K562 (cell line): Measurements from ENCODE around the gene STEAP1B. TPM values are rescaled to one million over a fixed set of nuclear protein-coding genes. Genes with fewer than 3 reads are reported as not detected.
"Not testable (repeated sequence)": the region's sequence is repeated elsewhere in the genome, so short reads cannot be mapped to it uniquely, and the experiment has no call there.

Source experiments
- ARID4B ChIP-seq: sonication (generic); formaldehyde crosslinking; IDR thresholded peaks from 2 replicates; pipeline ENCODE4 v1.8.0; 2022; ENCODE audit warnings: mild to moderate bottlenecking, missing genetic modification reagents
- CTCF ChIP-seq, 3 experiments: IDR thresholded peaks in 2 of 3; conservative IDR thresholded peaks in 1 of 3; 2 replicates each; pipeline ENCODE4 v1.5.1; 2011 to 2012; ENCODE audit warnings: low read length in 3 of 3, mild to moderate bottlenecking in 3 of 3, control low read depth in 2 of 3, improper control_type of control experiment in 1 of 3, inconsistent platforms in 1 of 3, low read depth in 1 of 3, mixed read lengths in 1 of 3, moderate library complexity in 1 of 3; ENCODE audit not compliant: insufficient read depth in 2 of 3
- EP400 ChIP-seq: fragments of 450-650 bp; IDR thresholded peaks from 2 replicates; pipeline ENCODE4 v1.6.1; 2017; ENCODE audit warnings: antibody characterized with exemption, mild to moderate bottlenecking, moderate library complexity
- NR2C2 ChIP-seq, 2 experiments: fragments of 200-800 bp in 1 of 2; sonication (Bioruptor generic) in 1 of 2; sonication (generic) in 1 of 2; formaldehyde crosslinking in 1 of 2; IDR thresholded peaks; 2 replicates each; pipeline versions ENCODE4 v1.6.1 to v1.8.0; 2016 to 2022; ENCODE audit warnings: mild to moderate bottlenecking in 1 of 2, missing compliant biosample characterization in 1 of 2, missing genetic modification characterization in 1 of 2, missing genetic modification reagents in 1 of 2
- REST ChIP-seq, 2 experiments: fragments of 450-650 bp; formaldehyde crosslinking in 1 of 2; IDR thresholded peaks; 2 replicates each; pipeline versions ENCODE4 v1.4.0 to v1.6.1; 2014 to 2020; ENCODE audit warnings: mild to moderate bottlenecking in 2 of 2, borderline replicate concordance in 1 of 2, low read depth in 1 of 2
- ZNF12 ChIP-seq: sonication (generic); formaldehyde crosslinking; IDR thresholded peaks from 2 replicates; pipeline ENCODE4 v1.4.0; 2020; ENCODE audit warnings: mild to moderate bottlenecking, missing genetic modification reagents
- polyA plus RNA-seq, 8 experiments: library from polyadenylated mRNA; depleted of rRNA in 4 of 8; stranded (reverse) in 5 of 8; unstranded in 3 of 8; fragments of >200 nt; fragmentation: Nextera tagmentation in 2 of 8; fragmentation: Illumina TruSeq in 1 of 8; extraction: Ambion mirVana in 2 of 8; extraction: Trizol in 1 of 8; gene quantifications; 2 replicates each; pipeline versions ENCODE4 v1.2.1 to v1.2.3, GENCODE V29; 2011 to 2014; ENCODE audit warnings: inconsistent platforms in 1 of 8, missing spikeins in 1 of 8
- total RNA-seq, 7 experiments: library from RNA; depleted of rRNA in 6 of 7; stranded (reverse); fragments of >200 nt in 6 of 7; fragmentation: Illumina TruSeq in 2 of 7; extraction: Trizol in 2 of 7; gene quantifications; 2 replicates each; pipeline versions ENCODE4 v1.2.1 to v1.2.3, GENCODE V29; 2011 to 2021; ENCODE audit warnings: low replicate concordance in 1 of 7

The STEAP1B gene
- total and polyA plus RNA-seq, 9 of the 15 experiments (the other 6 are each of a cell fraction or from before 2014, with no cell fraction given) = 20.0 to 38.5 (median 30.6) TPM

- TF ChIP-seq NR2C2 (CRISPR knock-in tag; IDR thresholded peaks at IDR 0.05) (peak; percentile 58; the same call in 1 of the 2 replicates), EP400 (peak; percentile 58; the same call in 1 of the 2 replicates), ARID4B (CRISPR knock-in tag) (peak; percentile 43; the same call in 1 of the 2 replicates), ZNF12 (CRISPR knock-in tag) (peak; percentile 90), CTCF (IDR thresholded peaks at IDR 0.05 in 2 of 3, conservative IDR thresholded peaks at IDR 0.05 in 1 of 3; ENCODE audit: insufficient read depth in 2 of 3, low read depth in 1 of 3, low read length in 3 of 3) (peak; percentile 69 to 81 (median 73)), REST (IDR thresholded peaks at IDR 0.05; ENCODE audit: borderline replicate concordance) (peak; percentile 28; the same call in 1 of the 2 replicates), REST (CRISPR knock-in tag; IDR thresholded peaks at IDR 0.05; ENCODE audit: low read depth) (0 out of 2 replicates have a peak, but pooled peaks have one; percentile 25)
- not testable (repeated sequence) for TF ChIP-seq NR2C2 (tag; IDR thresholded peaks at IDR 0.05)
Observed at GRCh38 chr7:22499888-22500689, at the start of gene STEAP1B (continued).
